Neural cell (in vitro differentiated cells): Measurements from ENCODE around the gene ERICH4. TPM values are rescaled to one million over a fixed set of nuclear protein-coding genes. Genes with fewer than 3 reads are reported as not detected.

Source experiments
- H2AFZ ChIP-seq: fragments of 200-600, 300-800 bp; sonication (generic), shearing (Covaris generic); 2 replicates; pipeline ENCODE4 v1.6.0; 2014; ENCODE audit warnings: low read depth, mild to moderate bottlenecking, antibody characterized with exemption, low read length, moderate library complexity
- H3F3A ChIP-seq: fragments of 200-600 bp; shearing (Covaris generic); 2 replicates; pipeline ENCODE4 v1.6.1; 2016; ENCODE audit warnings: mild to moderate bottlenecking, moderate library complexity, mixed read lengths, antibody characterized with exemption, low read length; ENCODE audit not compliant: insufficient read depth, poor library complexity, severe bottlenecking
- H3K27ac ChIP-seq: fragments of 200-600, 300-800 bp; sonication (generic), shearing (Covaris generic); 2 replicates; pipeline ENCODE4 v1.5.1; 2014; ENCODE audit warnings: mild to moderate bottlenecking, low read length, moderate library complexity
- H3K27me3 ChIP-seq: fragments of 300-800, 200-600 bp; sonication (generic), shearing (Covaris generic); 2 replicates; pipeline ENCODE4 v1.6.0; 2014; ENCODE audit warnings: mild to moderate bottlenecking, low read depth, low read length, moderate library complexity; ENCODE audit not compliant: insufficient read depth
- H3K36me3 ChIP-seq: fragments of 300-800, 200-600 bp; sonication (generic), shearing (Covaris generic); 2 replicates; pipeline ENCODE4 v1.5.1; 2014; ENCODE audit warnings: mild to moderate bottlenecking, antibody characterized with exemption, low read length, moderate library complexity; ENCODE audit not compliant: insufficient read depth
- H3K4me2 ChIP-seq: fragments of 300-800, 200-600 bp; sonication (generic), shearing (Covaris generic); 2 replicates; pipeline ENCODE4 v1.6.0; 2014; ENCODE audit warnings: mild to moderate bottlenecking, low read length
- H3K4me3 ChIP-seq: fragments of 300-800, 200-600 bp; sonication (generic), shearing (Covaris generic); 2 replicates; pipeline ENCODE4 v1.5.1; 2014; ENCODE audit warnings: mild to moderate bottlenecking, low read length, moderate library complexity
- H3K79me2 ChIP-seq: fragments of 200-600 bp; shearing (Covaris generic); replicated peaks from 2 replicates; pipeline ENCODE4 v1.6.0; 2014; ENCODE audit warnings: mild to moderate bottlenecking, low read length, moderate library complexity; ENCODE audit not compliant: insufficient read depth
- H3K9ac ChIP-seq: fragments of 300-800, 200-600 bp; sonication (generic), shearing (Covaris generic); 2 replicates; pipeline ENCODE4 v1.6.1; 2016; ENCODE audit warnings: mild to moderate bottlenecking, low read length, mixed read lengths
- H3K9me2 ChIP-seq: fragments of 200-600 bp; shearing (Covaris generic); 2 replicates; pipeline ENCODE4 v1.6.1; 2016; ENCODE audit warnings: mild to moderate bottlenecking, low read length, mixed read lengths; ENCODE audit not compliant: insufficient read depth
- H3K9me3 ChIP-seq: fragments of 200-600, 300-800 bp; sonication (generic), shearing (Covaris generic); 2 replicates; pipeline ENCODE4 v1.6.1; 2016; ENCODE audit warnings: mild to moderate bottlenecking, mixed run types, low read length, moderate library complexity, mixed read lengths
- H4K20me1 ChIP-seq: fragments of 200-600 bp; shearing (Covaris generic); 2 replicates; pipeline ENCODE4 v1.6.1; 2016; ENCODE audit warnings: mild to moderate bottlenecking, mixed run types; ENCODE audit not compliant: insufficient read depth
- EP300 ChIP-seq: fragments of 450-650 bp; conservative IDR thresholded peaks from 2 replicates; pipeline ENCODE4 v1.6.1; 2014; ENCODE audit warnings: antibody characterized with exemption, mild to moderate bottlenecking, moderate library complexity; ENCODE audit not compliant: poor library complexity, severe bottlenecking
- EZH2 ChIP-seq: fragments of 200-600, 300-800 bp; shearing (Covaris generic), sonication (generic); IDR thresholded peaks from 2 replicates; pipeline ENCODE4 v1.6.1; 2014; ENCODE audit warnings: antibody characterized with exemption, low read length, borderline replicate concordance, mild to moderate bottlenecking; ENCODE audit not compliant: insufficient read depth, poor library complexity, severe bottlenecking
- MXI1 ChIP-seq: fragments of 450-650 bp; conservative IDR thresholded peaks from 2 replicates; pipeline ENCODE4 v1.6.1; 2014; ENCODE audit warnings: antibody characterized with exemption, mild to moderate bottlenecking; ENCODE audit not compliant: poor library complexity, severe bottlenecking
- POLR2AphosphoS5 ChIP-seq: IDR thresholded peaks from 2 replicates; pipeline ENCODE4 v1.6.1; 2012
- RAD21 ChIP-seq: fragments of 450-650 bp; conservative IDR thresholded peaks from 2 replicates; pipeline ENCODE4 v1.6.1; 2014; ENCODE audit warnings: antibody characterized with exemption, mild to moderate bottlenecking, moderate library complexity
- SMC3 ChIP-seq: fragments of 450-650 bp; conservative IDR thresholded peaks from 2 replicates; pipeline ENCODE4 v1.6.1; 2014; ENCODE audit warnings: antibody characterized with exemption, mild to moderate bottlenecking, moderate library complexity; ENCODE audit not compliant: poor library complexity
- TAF1 ChIP-seq: IDR thresholded peaks from 2 replicates; pipeline ENCODE4 v1.6.1; 2012; ENCODE audit warnings: low read depth
- polyA plus RNA-seq: library from polyadenylated mRNA; depleted of rRNA; stranded (reverse); fragments of >200 nt; gene quantifications from 2 replicates; pipeline ENCODE4 v1.2.3, GENCODE V29; 2014
- TF ChIP-seq, protein P1 (sequence below): IDR thresholded peaks from 2 replicates; pipeline ENCODE4 v1.6.1; 2012; ENCODE audit warnings: borderline replicate concordance
- TF ChIP-seq, protein P2 (sequence below): fragments of 450-650 bp; IDR thresholded peaks from 2 replicates; pipeline ENCODE4 v1.5.1; 2014; ENCODE audit warnings: antibody characterized with exemption, mild to moderate bottlenecking, moderate library complexity; ENCODE audit not compliant: poor library complexity, severe bottlenecking

Gene ERICH4
- polyA plus RNA-seq, 1 donor from 2014 or later, result not detected

GRCh38 chr19:41412953-41413352 is 30.0 kb upstream of the ERICH4 start:
- TF ChIP-seq RAD21 (no peak), MXI1 (no peak), POLR2AphosphoS5 (no peak), EZH2 (no peak), EP300 (no peak), SMC3 (no peak), TAF1 (no peak)
- TF ChIP-seq, protein P1, sequence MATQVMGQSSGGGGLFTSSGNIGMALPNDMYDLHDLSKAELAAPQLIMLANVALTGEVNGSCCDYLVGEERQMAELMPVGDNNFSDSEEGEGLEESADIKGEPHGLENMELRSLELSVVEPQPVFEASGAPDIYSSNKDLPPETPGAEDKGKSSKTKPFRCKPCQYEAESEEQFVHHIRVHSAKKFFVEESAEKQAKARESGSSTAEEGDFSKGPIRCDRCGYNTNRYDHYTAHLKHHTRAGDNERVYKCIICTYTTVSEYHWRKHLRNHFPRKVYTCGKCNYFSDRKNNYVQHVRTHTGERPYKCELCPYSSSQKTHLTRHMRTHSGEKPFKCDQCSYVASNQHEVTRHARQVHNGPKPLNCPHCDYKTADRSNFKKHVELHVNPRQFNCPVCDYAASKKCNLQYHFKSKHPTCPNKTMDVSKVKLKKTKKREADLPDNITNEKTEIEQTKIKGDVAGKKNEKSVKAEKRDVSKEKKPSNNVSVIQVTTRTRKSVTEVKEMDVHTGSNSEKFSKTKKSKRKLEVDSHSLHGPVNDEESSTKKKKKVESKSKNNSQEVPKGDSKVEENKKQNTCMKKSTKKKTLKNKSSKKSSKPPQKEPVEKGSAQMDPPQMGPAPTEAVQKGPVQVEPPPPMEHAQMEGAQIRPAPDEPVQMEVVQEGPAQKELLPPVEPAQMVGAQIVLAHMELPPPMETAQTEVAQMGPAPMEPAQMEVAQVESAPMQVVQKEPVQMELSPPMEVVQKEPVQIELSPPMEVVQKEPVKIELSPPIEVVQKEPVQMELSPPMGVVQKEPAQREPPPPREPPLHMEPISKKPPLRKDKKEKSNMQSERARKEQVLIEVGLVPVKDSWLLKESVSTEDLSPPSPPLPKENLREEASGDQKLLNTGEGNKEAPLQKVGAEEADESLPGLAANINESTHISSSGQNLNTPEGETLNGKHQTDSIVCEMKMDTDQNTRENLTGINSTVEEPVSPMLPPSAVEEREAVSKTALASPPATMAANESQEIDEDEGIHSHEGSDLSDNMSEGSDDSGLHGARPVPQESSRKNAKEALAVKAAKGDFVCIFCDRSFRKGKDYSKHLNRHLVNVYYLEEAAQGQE, result no peak
- TF ChIP-seq, protein P2, sequence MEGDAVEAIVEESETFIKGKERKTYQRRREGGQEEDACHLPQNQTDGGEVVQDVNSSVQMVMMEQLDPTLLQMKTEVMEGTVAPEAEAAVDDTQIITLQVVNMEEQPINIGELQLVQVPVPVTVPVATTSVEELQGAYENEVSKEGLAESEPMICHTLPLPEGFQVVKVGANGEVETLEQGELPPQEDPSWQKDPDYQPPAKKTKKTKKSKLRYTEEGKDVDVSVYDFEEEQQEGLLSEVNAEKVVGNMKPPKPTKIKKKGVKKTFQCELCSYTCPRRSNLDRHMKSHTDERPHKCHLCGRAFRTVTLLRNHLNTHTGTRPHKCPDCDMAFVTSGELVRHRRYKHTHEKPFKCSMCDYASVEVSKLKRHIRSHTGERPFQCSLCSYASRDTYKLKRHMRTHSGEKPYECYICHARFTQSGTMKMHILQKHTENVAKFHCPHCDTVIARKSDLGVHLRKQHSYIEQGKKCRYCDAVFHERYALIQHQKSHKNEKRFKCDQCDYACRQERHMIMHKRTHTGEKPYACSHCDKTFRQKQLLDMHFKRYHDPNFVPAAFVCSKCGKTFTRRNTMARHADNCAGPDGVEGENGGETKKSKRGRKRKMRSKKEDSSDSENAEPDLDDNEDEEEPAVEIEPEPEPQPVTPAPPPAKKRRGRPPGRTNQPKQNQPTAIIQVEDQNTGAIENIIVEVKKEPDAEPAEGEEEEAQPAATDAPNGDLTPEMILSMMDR, result no peak
- Histone ChIP-seq H3K9ac (no peak overlapping the region), H2AFZ (no peak overlapping the region), H4K20me1 (no peaks in the 10 kb centered on the region), H3K27ac (no peak overlapping the region), H3K4me2 (no peak overlapping the region), H3K79me2 (no peaks in the 10 kb centered on the region), H3K9me3 (no peaks in the 10 kb centered on the region), H3K9me2 (no peaks in the 10 kb centered on the region), H3K27me3 (no peaks in the 10 kb centered on the region), H3K4me3 (no peak overlapping the region), H3K36me3 (no peaks in the 10 kb centered on the region), H3F3A (no peaks in the 10 kb centered on the region)

GRCh38 chr19:41413947-41414346 is 29.0 kb upstream of the ERICH4 start:
- no peak overlapping the region for H3K9ac ChIP-seq
- no peak overlapping the region for H3K27ac ChIP-seq
- TF ChIP-seq, protein P1, result no peak
- TF ChIP-seq, protein P2, result no peak
- H3F3A ChIP-seq, result no peaks in the 10 kb centered on the region
- no peaks in the 10 kb centered on the region for H3K9me3 ChIP-seq
- no peak overlapping the region for H2AFZ ChIP-seq
- H3K4me3 ChIP-seq, result no peak overlapping the region
- H3K36me3 ChIP-seq, result no peaks in the 10 kb centered on the region
- no peaks in the 10 kb centered on the region for H4K20me1 ChIP-seq
- H3K79me2 ChIP-seq, result no peaks in the 10 kb centered on the region
- no peaks in the 10 kb centered on the region for H3K9me2 ChIP-seq
- H3K27me3 ChIP-seq, result no peaks in the 10 kb centered on the region
- no peak overlapping the region for H3K4me2 ChIP-seq
